MM.1S (cell line): ENCODE results near the gene COL5A1.

Experiments
- EZH2 ChIP-seq: fragments of 300-600 bp; sonication (generic); optimal IDR thresholded peaks from 2 replicates; pipeline ENCODE3; 2017; ENCODE audit warnings: low read depth, mild to moderate bottlenecking, antibody characterized with exemption, low read length, mixed read lengths
- TF ChIP-seq, protein P1 (sequence below): fragments of 300-600 bp; sonication (generic); IDR thresholded peaks from 2 replicates; pipeline ENCODE4 v1.5.1; 2016; ENCODE audit warnings: antibody characterized with exemption, low read length, mixed read lengths

DNA sequence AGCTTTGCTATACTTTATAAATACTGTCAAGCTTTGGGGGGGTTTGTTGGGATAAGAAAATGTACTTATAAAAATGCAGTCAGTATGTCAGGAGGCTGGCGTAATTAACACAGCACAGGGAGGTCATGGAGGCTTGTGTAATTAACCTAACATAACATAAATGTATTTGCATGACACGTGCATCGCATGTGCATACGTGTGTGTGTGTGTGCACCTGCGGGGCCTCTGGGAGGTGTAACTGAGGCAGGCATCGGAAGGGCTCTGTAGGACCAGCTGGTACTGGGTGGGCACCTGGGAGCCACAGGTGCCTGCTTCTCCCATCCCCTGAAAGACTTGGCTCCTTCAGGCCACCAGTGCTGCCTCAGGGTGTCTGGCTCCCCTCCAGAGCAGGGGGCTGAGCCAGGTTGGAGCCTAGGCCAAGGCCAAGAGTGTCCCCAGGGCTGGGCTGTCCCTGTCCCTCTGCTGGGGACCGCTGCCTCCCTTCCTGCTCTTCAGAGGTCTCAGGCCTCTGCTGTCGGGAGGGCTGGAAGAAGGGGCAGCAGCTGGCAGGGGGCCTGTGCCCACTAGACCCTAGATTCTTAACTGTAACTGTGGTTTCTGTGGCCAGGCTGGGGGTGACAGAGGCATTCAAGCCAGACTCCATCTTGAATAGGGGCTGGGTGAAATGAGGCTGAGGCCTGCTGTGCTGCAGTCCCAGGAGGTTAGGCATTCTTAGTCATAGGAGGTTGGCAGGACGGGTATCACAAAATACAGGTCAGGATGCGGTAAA is 248.0 kb downstream of the COL5A1 start:
- TF ChIP-seq, protein P1, sequence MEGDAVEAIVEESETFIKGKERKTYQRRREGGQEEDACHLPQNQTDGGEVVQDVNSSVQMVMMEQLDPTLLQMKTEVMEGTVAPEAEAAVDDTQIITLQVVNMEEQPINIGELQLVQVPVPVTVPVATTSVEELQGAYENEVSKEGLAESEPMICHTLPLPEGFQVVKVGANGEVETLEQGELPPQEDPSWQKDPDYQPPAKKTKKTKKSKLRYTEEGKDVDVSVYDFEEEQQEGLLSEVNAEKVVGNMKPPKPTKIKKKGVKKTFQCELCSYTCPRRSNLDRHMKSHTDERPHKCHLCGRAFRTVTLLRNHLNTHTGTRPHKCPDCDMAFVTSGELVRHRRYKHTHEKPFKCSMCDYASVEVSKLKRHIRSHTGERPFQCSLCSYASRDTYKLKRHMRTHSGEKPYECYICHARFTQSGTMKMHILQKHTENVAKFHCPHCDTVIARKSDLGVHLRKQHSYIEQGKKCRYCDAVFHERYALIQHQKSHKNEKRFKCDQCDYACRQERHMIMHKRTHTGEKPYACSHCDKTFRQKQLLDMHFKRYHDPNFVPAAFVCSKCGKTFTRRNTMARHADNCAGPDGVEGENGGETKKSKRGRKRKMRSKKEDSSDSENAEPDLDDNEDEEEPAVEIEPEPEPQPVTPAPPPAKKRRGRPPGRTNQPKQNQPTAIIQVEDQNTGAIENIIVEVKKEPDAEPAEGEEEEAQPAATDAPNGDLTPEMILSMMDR, result no peak
- TF ChIP-seq EZH2, result no peak
